Measurements from ENCODE around the gene HSPBAP1.
"Not testable (repeated sequence)": the region's sequence is repeated elsewhere in the genome, so short reads cannot be mapped to it uniquely, and the experiment has no call there.

Gene HSPBAP1

DNA sequence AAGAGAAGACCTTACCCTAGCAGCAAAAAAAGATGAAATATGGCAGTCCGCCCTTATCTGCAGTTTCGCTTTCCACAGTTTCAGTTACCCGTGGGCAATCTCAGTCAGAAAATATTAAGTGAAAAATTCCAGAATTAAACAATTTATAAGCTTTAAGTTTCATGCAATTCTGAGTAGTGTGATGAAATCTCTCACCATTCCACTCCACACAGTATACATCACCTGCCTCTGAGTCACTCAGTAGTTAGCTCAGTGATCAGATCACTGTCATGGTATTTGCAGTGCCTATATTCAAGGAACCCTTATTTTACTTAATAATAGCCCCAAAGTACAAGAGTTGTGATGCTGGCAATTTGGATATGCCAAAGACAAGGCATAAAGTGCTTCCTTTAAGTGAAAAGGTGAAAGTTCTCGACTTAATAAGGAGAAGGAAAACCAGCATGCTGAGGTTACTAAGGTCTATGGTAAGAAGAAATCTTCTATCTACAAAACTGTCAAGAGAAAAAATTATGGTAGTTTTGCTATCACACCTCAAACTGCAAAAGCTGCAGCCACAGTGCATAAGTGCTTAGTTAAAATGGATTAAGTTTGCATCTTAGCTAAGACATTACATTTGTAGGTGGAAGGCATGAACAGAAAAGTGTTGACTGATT, 48.1 kb downstream of the HSPBAP1 start:
- TF ChIP-seq, protein P1, sequence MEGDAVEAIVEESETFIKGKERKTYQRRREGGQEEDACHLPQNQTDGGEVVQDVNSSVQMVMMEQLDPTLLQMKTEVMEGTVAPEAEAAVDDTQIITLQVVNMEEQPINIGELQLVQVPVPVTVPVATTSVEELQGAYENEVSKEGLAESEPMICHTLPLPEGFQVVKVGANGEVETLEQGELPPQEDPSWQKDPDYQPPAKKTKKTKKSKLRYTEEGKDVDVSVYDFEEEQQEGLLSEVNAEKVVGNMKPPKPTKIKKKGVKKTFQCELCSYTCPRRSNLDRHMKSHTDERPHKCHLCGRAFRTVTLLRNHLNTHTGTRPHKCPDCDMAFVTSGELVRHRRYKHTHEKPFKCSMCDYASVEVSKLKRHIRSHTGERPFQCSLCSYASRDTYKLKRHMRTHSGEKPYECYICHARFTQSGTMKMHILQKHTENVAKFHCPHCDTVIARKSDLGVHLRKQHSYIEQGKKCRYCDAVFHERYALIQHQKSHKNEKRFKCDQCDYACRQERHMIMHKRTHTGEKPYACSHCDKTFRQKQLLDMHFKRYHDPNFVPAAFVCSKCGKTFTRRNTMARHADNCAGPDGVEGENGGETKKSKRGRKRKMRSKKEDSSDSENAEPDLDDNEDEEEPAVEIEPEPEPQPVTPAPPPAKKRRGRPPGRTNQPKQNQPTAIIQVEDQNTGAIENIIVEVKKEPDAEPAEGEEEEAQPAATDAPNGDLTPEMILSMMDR (IDR thresholded peaks at IDR 0.05; ENCODE audit: poor library complexity, severe bottlenecking) = no peak
- Histone ChIP-seq H3K9me3 (ENCODE audit: severe bottlenecking) (no peaks in the 10 kb centered on the region), H3K36me3 (ENCODE audit: low read depth) (no peaks in the 10 kb centered on the region; the same call in 1 of the 2 replicates), H3K27ac (ENCODE audit: poor library complexity, severe bottlenecking) (no peak overlapping the region), H3K4me1 (ENCODE audit: insufficient read depth, poor library complexity, severe bottlenecking) (peaks cover 11% of the 10 kb centered on the region), H3K4me3 (ENCODE audit: severe bottlenecking) (no peak overlapping the region), H3K27me3 (ENCODE audit: insufficient read depth, poor library complexity, severe bottlenecking) (no peaks in the 10 kb centered on the region)
- peak; percentile 100 for ATAC-seq (ENCODE audit: low read depth)
- no peak for DNase-seq (ENCODE audit: low spot score)

- no peak for DNase-seq (ENCODE audit: low spot score)
- TF ChIP-seq, protein P1 (IDR thresholded peaks at IDR 0.05; ENCODE audit: poor library complexity, severe bottlenecking) = no peak
- ATAC-seq (ENCODE audit: low read depth) = no peak
- no peaks in the 10 kb centered on the region for H3K27me3 ChIP-seq (ENCODE audit: insufficient read depth, poor library complexity, severe bottlenecking)
- H3K36me3 ChIP-seq (ENCODE audit: low read depth) = no peaks in the 10 kb centered on the region; the same call in 1 of the 2 replicates
- H3K27ac ChIP-seq (ENCODE audit: poor library complexity, severe bottlenecking) = no peak overlapping the region
- no peak overlapping the region for H3K4me3 ChIP-seq (ENCODE audit: severe bottlenecking)
- peaks cover 11% of the 10 kb centered on the region for H3K4me1 ChIP-seq (ENCODE audit: insufficient read depth, poor library complexity, severe bottlenecking)
- no peaks in the 10 kb centered on the region for H3K9me3 ChIP-seq (ENCODE audit: severe bottlenecking)
These were observed 50.0 kb downstream of the HSPBAP1 start for GRCh38 chr3:122743581-122744120.

GRCh38 chr3:122742234-122742633, 51.4 kb downstream of the HSPBAP1 start:
- peaks cover 11% of the 10 kb centered on the region for H3K4me1 ChIP-seq (ENCODE audit: insufficient read depth, poor library complexity, severe bottlenecking)
- H3K9me3 ChIP-seq (ENCODE audit: severe bottlenecking) = no peaks in the 10 kb centered on the region
- H3K36me3 ChIP-seq (ENCODE audit: low read depth) = no peaks in the 10 kb centered on the region; the same call in 1 of the 2 replicates
- no peak for DNase-seq (ENCODE audit: low spot score)
- no peak overlapping the region for H3K4me3 ChIP-seq (ENCODE audit: severe bottlenecking)
- TF ChIP-seq, protein P1 (IDR thresholded peaks at IDR 0.05; ENCODE audit: poor library complexity, severe bottlenecking) = no peak
- no peaks in the 10 kb centered on the region for H3K27me3 ChIP-seq (ENCODE audit: insufficient read depth, poor library complexity, severe bottlenecking)
- H3K27ac ChIP-seq (ENCODE audit: poor library complexity, severe bottlenecking) = no peak overlapping the region
- ATAC-seq (ENCODE audit: low read depth) = no peak

DNA sequence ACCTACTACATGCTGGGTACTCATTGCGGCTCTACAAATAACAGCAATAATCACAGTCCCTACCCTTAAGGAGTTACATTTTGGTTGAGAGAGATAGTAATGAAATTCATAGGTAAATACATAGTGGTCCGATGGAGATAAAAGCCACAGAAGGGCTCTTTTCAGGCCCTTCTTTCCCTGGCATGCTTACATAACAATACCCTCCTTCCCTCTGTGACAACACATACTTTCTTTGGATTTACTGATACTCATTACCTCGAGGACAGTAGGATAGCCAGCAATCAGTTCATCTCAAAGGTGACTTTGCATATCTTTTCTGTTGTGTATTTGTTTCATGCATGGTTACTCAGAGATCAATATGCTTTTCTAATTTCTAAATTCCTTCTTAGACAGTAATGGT, 54.5 kb downstream of the HSPBAP1 start:
- Histone ChIP-seq H3K27me3 (ENCODE audit: insufficient read depth, poor library complexity, severe bottlenecking) (no peaks in the 10 kb centered on the region), H3K9me3 (ENCODE audit: severe bottlenecking) (no peaks in the 10 kb centered on the region), H3K36me3 (ENCODE audit: low read depth) (no peaks in the 10 kb centered on the region; the same call in 1 of the 2 replicates), H3K4me3 (ENCODE audit: severe bottlenecking) (no peak overlapping the region), H3K27ac (ENCODE audit: poor library complexity, severe bottlenecking) (no peak overlapping the region), H3K4me1 (ENCODE audit: insufficient read depth, poor library complexity, severe bottlenecking) (no peaks in the 10 kb centered on the region)
- TF ChIP-seq, protein P1 (IDR thresholded peaks at IDR 0.05; ENCODE audit: poor library complexity, severe bottlenecking) = no peak
- DNase-seq (ENCODE audit: low spot score) = no peak
- ATAC-seq (ENCODE audit: low read depth) = no peak

DNA sequence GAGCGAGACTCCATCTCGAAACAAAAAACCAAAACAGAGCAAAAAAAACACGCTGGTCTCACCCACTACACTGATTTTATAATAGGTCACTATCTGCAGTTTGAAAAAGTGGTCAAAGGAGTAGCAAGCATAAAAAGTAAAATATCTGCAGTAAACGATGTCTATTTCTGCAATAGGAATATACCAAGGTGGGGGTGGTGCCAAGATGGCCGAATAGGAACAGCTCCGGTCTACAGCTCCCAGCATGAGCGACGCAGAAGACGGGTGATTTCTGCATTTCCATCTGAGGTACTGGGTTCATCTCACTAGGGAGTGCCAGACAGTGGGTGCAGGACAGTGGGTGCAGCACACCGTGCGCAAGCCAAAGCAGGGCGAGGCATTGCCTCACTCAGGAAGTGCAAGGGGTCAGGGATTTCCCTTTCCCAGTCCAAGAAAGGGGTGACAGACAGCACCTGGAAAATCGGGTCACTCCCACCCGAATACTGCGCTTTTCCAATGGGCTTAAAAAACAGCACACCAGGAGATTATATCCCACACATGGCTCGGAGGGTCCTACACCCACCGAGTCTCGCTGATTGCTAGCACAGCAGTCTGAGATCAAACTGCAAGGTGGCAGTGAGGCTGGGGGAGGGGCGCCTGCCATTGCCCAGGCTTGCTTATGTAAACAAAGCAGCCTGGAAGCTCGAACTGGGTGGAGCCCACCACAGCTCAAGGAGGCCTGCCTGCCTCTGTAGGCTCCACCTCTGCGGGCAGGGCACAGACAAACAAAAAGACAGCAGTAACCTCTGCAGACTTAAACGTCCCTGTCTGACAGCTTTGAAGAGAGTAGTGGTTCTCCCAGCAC, 60.7 kb downstream of the HSPBAP1 start:
- H3K27ac ChIP-seq (ENCODE audit: poor library complexity, severe bottlenecking); ATAC-seq (ENCODE audit: low read depth); DNase-seq (ENCODE audit: low spot score): not testable (repeated sequence)

More for the DNA sequence above, 60.7 kb downstream of the HSPBAP1 start:
- H3K9me3 ChIP-seq (ENCODE audit: severe bottlenecking); H3K4me3 ChIP-seq (ENCODE audit: severe bottlenecking); H3K4me1 ChIP-seq (ENCODE audit: insufficient read depth, poor library complexity, severe bottlenecking); H3K27me3 ChIP-seq (ENCODE audit: insufficient read depth, poor library complexity, severe bottlenecking); H3K36me3 ChIP-seq (ENCODE audit: low read depth): not testable (repeated sequence)

Data from RWPE2 (cell line).